Spleen (tissue), 11 donors: ENCODE measurements around the gene SLC36A3. TPM values are rescaled to one million over a fixed set of nuclear protein-coding genes. Genes with fewer than 3 reads are reported as not detected.

ENCODE experiments used
- DNase-seq: peaks from one replicate; pipeline ENCODE4 v3.0.0-alpha.2; 2020
- H3K27ac ChIP-seq, 8 donors: fragments of 200-600 bp; sonication (generic) in 7 of 8; 1 replicate in 4 of 8; 2 replicates in 4 of 8; pipeline versions ENCODE4 v1.5.0 to v1.8.0; 2016 to 2021; ENCODE audit warnings: inconsistent platforms in 4 of 8, mild to moderate bottlenecking in 4 of 8, moderate library complexity in 1 of 8
- H3K27me3 ChIP-seq, 7 donors: fragments of 200-600 bp; sonication (generic) in 6 of 7; replicated peaks in 1 of 7; 1 replicate in 4 of 7; 2 replicates in 3 of 7; pipeline versions ENCODE4 v1.5.0 to v1.8.0; 2016 to 2021; ENCODE audit warnings: inconsistent platforms in 3 of 7, mild to moderate bottlenecking in 1 of 7
- H3K36me3 ChIP-seq, 6 donors: fragments of 200-600 bp; sonication (generic) in 5 of 6; 1 replicate in 4 of 6; 2 replicates in 2 of 6; pipeline versions ENCODE4 v1.5.0 to v1.8.0; 2016 to 2021; ENCODE audit warnings: inconsistent platforms in 2 of 6
- H3K4me1 ChIP-seq, 6 donors: fragments of 200-600 bp; sonication (generic) in 5 of 6; 1 replicate in 3 of 6; 2 replicates in 3 of 6; pipeline versions ENCODE4 v1.5.0 to v1.8.0; 2016 to 2021; ENCODE audit warnings: inconsistent platforms in 3 of 6
- H3K4me3 ChIP-seq, 8 donors: fragments of 200-600 bp; sonication (generic) in 7 of 8; 1 replicate in 4 of 8; 2 replicates in 4 of 8; pipeline versions ENCODE4 v1.5.0 to v1.8.0; 2016 to 2021; ENCODE audit warnings: inconsistent platforms in 4 of 8, mild to moderate bottlenecking in 4 of 8, moderate library complexity in 2 of 8
- H3K9me3 ChIP-seq, 8 donors: fragments of 200-600 bp; sonication (generic) in 7 of 8; 1 replicate in 4 of 8; 2 replicates in 4 of 8; pipeline versions ENCODE4 v1.5.0 to v1.8.0; 2016 to 2021; ENCODE audit warnings: inconsistent platforms in 4 of 8
- POLR2A ChIP-seq, 3 donors: fragments of 450-650 bp; IDR thresholded peaks; one replicate each; pipeline ENCODE4 v1.5.1; 2017; ENCODE audit warnings: antibody characterized with exemption in 3 of 3, mild to moderate bottlenecking in 1 of 3
- POLR2AphosphoS5 ChIP-seq, 3 donors: sonication (generic); formaldehyde crosslinking; IDR thresholded peaks; one replicate each; pipeline ENCODE4 v1.5.1; 2017; ENCODE audit warnings: antibody characterized with exemption in 3 of 3
- WGBS, 5 donors: extraction: QIAGEN DNeasy Blood & Tissue Kit in 3 of 5; methylation state at CpG; one replicate each; pipeline versions ENCODE4 v1.1.5 to v1.1.7; 2013 to 2018; 5-methylcytosine and 5-hydroxymethylcytosine counted together
- intact Hi-C: fragments of 100-400 bp; cut with DNase I; formaldehyde crosslinking; loops from one replicate; pipeline ENCODE4 v1.15.0; 2023; ENCODE audit warnings: low total_unique reads
- polyA plus RNA-seq, 3 donors: library from polyadenylated mRNA; stranded (reverse); fragments of 200-250 nt; gene quantifications; one replicate each; pipeline ENCODE4 v1.2.1, GENCODE V29; 2013
- total RNA-seq, 7 donors: library from RNA; depleted of rRNA in 3 of 7; stranded (reverse); fragments of >200 nt in 3 of 7; fragmentation: NEBNext Ultra II Directional in 4 of 7; extraction: Animal tissue kit (Norgen Biotek cat#: 25700) in 4 of 7; gene quantifications; one replicate each; pipeline versions ENCODE4 v1.1.0 to v1.2.1, GENCODE V29; 2016 to 2021
- TF ChIP-seq, protein P1 (sequence below), 11 experiments: fragments of 200-600 bp in 7 of 11; fragments of 450-650 bp in 4 of 11; sonication (generic) in 4 of 11; IDR thresholded peaks in 8 of 11; conservative IDR thresholded peaks in 3 of 11; 1 replicate in 7 of 11; 2 replicates in 4 of 11; pipeline versions ENCODE4 v1.4.0 to v1.8.0; 2016 to 2021; ENCODE audit warnings: antibody characterized with exemption in 11 of 11, inconsistent platforms in 4 of 11, mild to moderate bottlenecking in 1 of 11
- donor health status: healthy with polysubstance abuse.
- donor health status: DM: no; HTN: no; CAD: no; lungs with moderate emphysema.
- donor health status: DM: no; HTN: no; CAD: no.
- donor health status: Bipolar disorder and iron deficiency.
- donor health status: healthy.
- donor health status: DM: no; HTN: no; CAD: no.
- donor health status: DM: yes; HTN: yes; CAD: no.

SLC36A3 gene
- total and polyA plus RNA-seq, 10 donors: not detected

DNA sequence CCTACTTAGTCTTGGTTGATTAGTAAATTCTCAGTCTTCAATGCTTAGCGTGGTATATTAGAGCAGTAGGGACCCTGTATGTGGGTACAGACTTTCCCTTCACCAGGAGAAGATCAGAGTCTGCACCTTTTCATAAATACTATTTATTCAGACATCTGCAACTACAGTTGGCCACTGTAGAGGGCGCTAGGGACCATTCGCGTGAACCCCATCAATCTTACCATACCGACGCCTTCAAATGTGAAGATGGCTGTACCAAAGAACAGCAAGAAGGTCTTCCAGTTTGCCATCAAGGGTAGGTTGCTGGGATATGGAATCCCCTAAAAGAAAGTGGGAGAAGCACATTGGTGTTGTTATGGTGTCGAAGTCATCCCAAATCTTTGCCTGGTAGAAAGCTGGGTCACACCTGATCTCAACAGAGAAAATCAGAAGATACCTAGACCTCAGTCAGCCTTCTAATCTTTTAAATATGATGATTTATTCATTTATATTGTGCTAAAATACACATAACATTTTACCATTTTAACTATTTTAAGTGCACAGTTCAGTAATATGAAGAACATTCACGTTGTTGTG is 19.1 kb downstream of the SLC36A3 start:
- Histone ChIP-seq H3K4me3 (no peak overlapping the region), H3K27ac (no peak overlapping the region), H3K4me1 (no peaks in the 10 kb centered on the region), H3K27me3 (no peaks in the 10 kb centered on the region), H3K36me3 (no peaks in the 10 kb centered on the region), H3K9me3 (no peaks in the 10 kb centered on the region)
- intact Hi-C loops: no loop called here
- DNase-seq: no peak
- 27 to 37% (median 34%) methylated on average over 8 of the region's 8 CpGs for WGBS, 5 donors
- no peak for TF ChIP-seq POLR2A (IDR thresholded peaks at IDR 0.05)
- TF ChIP-seq, protein P1, sequence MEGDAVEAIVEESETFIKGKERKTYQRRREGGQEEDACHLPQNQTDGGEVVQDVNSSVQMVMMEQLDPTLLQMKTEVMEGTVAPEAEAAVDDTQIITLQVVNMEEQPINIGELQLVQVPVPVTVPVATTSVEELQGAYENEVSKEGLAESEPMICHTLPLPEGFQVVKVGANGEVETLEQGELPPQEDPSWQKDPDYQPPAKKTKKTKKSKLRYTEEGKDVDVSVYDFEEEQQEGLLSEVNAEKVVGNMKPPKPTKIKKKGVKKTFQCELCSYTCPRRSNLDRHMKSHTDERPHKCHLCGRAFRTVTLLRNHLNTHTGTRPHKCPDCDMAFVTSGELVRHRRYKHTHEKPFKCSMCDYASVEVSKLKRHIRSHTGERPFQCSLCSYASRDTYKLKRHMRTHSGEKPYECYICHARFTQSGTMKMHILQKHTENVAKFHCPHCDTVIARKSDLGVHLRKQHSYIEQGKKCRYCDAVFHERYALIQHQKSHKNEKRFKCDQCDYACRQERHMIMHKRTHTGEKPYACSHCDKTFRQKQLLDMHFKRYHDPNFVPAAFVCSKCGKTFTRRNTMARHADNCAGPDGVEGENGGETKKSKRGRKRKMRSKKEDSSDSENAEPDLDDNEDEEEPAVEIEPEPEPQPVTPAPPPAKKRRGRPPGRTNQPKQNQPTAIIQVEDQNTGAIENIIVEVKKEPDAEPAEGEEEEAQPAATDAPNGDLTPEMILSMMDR (IDR thresholded peaks at IDR 0.05 in 8 of 11, conservative IDR thresholded peaks at IDR 0.05 in 3 of 11): peak in 1 of 11 experiments; percentile 27

DNA sequence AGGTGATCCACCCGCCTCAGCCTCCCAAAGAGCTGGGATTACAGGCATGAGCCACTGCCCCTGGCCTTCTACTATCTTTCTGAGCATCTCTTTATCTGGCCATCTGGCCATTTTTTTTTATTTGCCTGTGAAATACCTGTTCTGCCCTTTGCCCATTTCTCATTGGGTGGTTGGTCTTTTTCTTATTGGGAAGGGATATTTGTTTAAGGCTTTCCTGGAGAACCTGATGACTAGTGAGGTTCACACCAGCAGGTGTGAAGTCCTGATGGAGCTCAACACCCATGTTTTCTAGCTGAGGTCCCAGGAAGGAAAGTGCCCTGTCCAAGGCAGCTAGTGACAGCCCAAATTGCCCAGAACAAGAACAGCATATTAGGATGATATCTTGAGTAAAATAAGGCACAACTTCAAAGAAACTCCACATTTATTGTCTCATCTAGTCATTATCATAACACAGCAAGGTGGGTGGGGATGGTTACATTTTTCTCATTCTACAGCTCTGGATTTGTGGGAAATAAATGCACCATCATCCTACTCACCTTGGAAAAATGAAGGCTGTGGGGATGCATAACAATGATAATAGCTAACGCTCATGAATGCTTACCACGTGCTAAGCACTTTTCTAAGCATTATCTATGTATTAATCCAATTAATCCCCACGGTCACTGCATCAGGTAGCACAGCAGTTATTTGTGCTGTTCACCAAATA is 20.3 kb downstream of the SLC36A3 start:
- no peaks in the 10 kb centered on the region for H3K36me3 ChIP-seq
- H3K9me3 ChIP-seq: no peaks in the 10 kb centered on the region
- TF ChIP-seq POLR2AphosphoS5 (IDR thresholded peaks at IDR 0.05) (no peak), POLR2A (IDR thresholded peaks at IDR 0.05) (no peak)
- TF ChIP-seq, protein P1 (IDR thresholded peaks at IDR 0.05 in 8 of 11, conservative IDR thresholded peaks at IDR 0.05 in 3 of 11): no peak
- no peak overlapping the region for H3K4me3 ChIP-seq
- H3K27ac ChIP-seq: no peak overlapping the region
- WGBS, 5 donors: 76 to 91% (median 81%) methylated on average over 4 of the region's 4 CpGs
- H3K4me1 ChIP-seq: no peaks in the 10 kb centered on the region
- intact Hi-C loops: no loop called here
- no peak for DNase-seq
- no peaks in the 10 kb centered on the region for H3K27me3 ChIP-seq

DNA sequence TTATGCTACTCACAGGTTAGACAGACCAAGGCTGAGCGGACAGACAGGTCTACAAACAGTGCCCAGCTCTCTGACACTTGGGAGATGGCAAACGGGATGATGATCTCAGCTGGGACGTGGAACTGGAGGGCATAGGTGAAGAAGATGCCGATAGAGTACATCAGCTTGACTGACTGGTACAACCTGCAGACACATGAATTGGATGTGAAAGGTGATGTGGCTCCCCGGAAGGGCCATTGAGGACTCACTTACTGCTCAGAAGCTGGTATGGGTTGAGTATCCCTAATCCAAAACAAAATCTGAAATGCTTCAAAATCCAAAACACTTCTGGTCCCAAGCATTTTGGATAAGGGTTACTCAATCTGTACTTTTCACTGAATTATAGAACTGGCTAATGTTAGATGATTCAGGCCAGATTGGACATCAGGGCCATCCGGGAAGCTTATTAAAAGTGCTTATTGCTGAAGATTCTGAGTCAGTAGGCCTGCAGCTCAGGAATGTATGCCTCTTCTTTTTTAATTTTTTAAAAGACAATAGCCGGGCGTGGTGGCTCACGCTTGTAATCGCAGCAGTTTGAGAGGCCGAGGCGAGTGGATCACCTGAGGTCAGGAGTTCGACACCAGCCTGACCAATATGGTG is 22.4 kb downstream of the SLC36A3 start:
- Histone ChIP-seq H3K9me3 (no peaks in the 10 kb centered on the region), H3K36me3 (no peaks in the 10 kb centered on the region), H3K4me1 (no peaks in the 10 kb centered on the region), H3K4me3 (no peak overlapping the region), H3K27ac (no peak overlapping the region), H3K27me3 (no peaks in the 10 kb centered on the region)
- intact Hi-C loops: no loop called here
- TF ChIP-seq POLR2A (IDR thresholded peaks at IDR 0.05) (no peak), POLR2AphosphoS5 (IDR thresholded peaks at IDR 0.05) (no peak)
- TF ChIP-seq, protein P1 (IDR thresholded peaks at IDR 0.05 in 8 of 11, conservative IDR thresholded peaks at IDR 0.05 in 3 of 11): no peak
- WGBS, 5 donors: 93 to 95% (median 93%) methylated on average over 13 of the region's 13 CpGs
- DNase-seq: no peak

DNA sequence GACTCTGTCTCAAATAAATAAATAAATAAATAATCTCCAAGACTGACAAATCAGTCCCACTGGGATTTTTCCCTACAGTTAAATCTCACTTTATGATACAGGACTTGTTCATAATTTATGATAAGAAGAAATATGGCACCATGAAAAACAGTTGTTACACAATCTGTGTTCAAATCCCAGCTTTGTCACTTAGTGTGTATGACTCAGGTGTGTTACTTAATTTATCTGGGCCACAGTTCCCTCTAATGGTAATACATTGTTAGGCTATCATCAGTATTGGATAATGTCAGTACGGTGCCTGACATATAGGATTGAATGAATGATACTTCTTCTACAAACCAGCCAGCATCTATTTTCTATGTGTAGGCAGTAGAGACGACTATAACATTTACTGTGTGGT is 23.1 kb downstream of the SLC36A3 start:
- WGBS, 5 donors: 88 to 98% (median 93%) methylated on average over 2 of the region's 2 CpGs
- no peak for TF ChIP-seq POLR2AphosphoS5 (IDR thresholded peaks at IDR 0.05)
- Histone ChIP-seq H3K36me3 (no peaks in the 10 kb centered on the region), H3K4me3 (no peak overlapping the region), H3K9me3 (no peaks in the 10 kb centered on the region), H3K27me3 (no peaks in the 10 kb centered on the region), H3K27ac (no peak overlapping the region), H3K4me1 (no peaks in the 10 kb centered on the region)
- no peak for DNase-seq
- intact Hi-C loops: no loop called here
